NCI-H446 (cell line): ENCODE results near the gene MLLT6.
A peak's percentile ranks its signal among the peaks of the same experiment; 100 is the strongest.

Experiments
- DNase-seq, 2 experiments: peaks; one replicate each; lab custom pipeline; 2025; lab: John Stamatoyannopoulos, UW

MLLT6 gene

DNA sequence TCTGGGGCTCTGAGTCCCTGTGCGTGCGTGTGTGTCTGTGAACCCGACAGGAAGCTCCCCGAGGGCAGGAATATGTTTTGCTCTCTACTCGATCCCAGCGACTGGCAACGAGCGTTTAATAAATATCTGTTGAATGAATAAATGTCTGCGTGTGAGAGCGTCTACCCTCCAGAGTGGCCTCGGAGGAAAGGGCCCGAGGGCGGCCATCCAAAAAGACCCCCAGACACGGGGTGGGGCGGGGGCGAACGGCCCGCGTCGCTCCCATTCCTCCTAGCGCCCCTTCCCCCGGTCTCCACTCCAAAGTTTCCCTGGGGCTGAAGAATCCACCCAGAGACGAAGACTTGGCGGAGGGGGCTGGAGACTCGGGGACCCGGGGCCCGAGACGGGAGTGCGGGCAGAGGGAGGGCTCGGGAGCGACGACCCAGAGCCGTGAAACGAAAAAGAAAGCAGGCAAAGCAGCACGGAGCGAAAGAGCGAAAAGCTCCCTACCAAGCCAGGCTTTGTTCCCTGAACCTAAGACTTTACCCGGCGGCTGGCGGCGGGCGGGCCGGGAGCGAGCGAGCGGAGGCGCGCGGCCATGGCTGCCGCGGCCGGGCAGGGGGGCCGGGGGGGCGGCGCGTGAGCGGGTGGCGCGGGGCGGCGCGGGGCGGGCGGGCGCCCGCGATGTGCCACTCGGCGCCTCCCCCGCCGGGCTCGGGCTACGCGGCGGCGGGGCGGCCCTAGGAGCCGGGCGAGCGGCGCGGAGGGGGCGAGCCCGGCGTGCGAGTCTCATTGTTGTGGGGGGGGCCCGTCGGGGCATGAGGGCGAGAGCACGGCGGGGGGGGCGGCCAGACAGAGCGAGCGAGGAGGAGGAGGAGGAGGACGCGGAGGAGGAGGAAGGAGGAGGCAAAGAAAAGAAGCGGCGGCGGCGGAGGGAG, at the start of gene MLLT6:
Gene MLLT6 (plus strand): TSS at position 668 of the 917 bp plus-strand sequence. CDS start 360 bp downstream, outside the sequence.
- DNase-seq: peak; percentile 20 to 80

GRCh38 chr17:38656959-38657823, 47.9 kb upstream of the MLLT6 start:
- no peak for DNase-seq

DNA sequence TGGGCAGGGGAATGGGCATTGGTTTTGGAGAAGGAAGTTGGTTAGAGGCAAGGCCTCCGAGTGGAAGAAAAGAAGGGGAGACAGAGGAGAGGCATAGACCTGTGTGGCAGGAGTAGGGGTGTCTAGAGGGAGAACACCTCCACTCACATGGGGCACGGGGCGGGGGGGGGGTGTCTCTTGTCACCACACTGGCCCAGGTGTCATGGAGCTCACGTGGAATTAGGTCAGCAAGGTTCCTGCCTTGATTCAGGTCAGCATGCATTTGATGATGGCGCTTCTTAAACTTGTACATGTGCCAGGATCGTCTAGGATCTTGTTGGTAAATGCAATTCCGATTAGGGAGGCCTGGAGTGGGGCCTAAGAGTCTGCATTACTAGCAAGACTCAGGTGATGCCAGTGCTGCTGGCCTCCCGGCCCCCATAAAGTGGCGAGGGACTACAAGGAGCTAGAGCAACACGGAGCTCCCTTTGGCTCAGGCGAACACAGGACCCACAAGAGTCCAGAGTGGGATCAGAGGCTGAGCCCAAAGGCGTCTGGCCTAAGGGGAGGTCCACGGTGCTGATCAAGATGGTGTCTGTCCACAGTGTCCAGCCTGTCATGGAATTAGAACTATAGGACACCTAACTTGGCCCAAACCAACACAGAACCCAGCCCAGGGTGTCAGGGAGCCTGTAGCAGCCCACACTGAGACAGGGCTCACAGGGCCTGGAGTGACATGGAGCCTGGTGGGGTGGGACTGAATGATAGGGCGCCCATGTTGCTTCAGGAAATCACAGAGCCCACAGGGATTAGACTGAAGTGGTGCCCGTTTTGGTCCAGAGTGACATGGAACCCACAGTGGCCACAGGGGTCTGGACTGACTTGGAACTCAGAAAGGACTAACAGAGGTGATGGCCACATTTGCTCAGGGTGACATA, 47.0 kb upstream of the MLLT6 start:
- no peak for DNase-seq

DNA sequence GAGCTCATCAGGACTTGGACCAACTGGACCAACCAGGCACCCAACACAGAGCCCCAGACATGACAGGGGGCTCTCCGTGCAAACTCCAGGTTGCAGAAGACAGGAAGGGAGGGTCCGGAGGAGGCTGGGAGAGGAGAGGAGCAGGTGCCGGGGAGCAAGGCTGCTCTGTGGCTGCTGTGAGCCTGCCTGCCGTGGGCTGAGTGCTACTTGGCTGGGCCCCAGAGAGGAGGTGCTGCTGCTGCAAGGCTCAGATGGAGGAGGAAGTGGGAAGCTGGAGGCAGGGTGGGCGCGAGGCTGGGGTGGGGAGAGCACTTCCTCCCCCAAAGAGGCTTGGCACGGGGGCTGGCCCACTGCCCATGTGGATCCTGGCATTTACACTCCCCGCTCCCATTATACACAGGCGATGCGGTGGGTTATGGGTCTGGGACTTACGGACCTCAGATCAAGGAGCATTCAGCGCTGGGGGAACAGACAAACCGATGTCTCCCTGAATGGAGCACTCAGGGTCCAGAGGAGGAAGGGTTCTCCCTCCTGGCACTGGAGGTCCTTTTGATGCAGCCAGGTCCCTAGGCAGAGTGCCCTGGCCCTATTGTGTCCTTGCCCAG, 46.2 kb upstream of the MLLT6 start:
- no peak for DNase-seq

DNA sequence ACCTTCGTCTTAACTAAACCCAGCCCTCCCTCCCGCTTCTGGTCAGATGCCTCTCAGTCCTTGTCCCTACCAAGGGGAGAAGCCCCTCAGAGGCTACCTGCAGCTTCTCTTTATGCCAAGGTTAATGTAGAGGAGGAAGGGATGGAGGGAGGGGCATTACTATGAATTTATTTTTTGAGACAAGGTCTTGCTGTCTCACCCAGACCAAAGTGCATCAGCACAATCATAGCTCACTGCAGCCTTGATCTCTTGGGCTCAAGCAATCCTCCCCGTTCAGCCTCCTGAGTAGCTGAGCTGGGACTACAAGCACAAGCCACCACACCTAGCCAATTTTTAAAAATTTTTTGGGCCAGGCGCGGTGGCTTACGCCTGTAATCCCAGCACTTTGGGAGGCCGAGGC, 45.7 kb upstream of the MLLT6 start:
- no peak for DNase-seq

DNA sequence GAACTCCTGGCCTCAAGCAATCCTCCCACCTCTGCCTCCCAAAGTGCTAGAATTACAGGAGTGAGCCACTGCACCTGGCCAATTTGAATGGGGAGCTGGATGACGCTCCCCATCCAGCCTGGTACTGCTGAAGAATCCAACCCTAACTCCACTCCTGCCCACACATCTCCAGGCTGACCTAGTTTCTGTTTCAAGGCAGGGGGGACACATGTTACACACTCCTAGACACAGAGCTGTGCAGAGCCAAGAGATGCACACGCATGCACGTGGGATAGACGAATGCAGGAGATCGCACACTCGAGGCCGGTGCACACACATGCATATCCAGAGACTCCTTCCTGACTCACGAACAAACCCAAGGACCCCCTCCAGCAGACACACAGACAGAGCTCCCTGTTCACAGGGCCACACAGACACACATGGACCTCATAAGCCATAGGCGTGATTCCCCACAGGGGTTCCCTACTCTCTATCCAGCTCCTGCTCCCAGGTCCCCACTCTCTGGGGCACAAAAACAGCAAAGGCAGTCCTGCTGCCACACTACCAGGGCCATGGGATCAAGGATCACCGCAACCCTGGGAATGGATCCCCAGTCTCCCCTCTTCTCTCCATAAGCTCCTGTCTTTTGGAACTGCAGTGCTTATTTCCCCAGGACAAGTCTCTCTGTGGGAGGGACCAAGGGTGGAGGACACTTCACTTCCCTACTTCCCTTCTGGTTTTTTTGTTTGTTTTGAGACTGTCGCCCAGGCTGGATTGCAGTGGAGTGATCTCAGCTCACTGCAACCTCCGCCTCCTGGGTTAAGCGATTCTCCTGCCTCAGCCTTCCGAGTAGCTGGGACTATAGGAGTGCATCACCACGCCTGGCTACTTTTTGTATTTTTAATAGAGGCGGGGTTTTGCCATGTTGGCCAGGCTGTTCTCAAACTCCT, 44.7 kb upstream of the MLLT6 start:
- no peak for DNase-seq

- DNase-seq: peak; percentile 18 to 77
Observed at GRCh38 chr17:38663125-38663751, 41.8 kb upstream of the MLLT6 start.

DNA sequence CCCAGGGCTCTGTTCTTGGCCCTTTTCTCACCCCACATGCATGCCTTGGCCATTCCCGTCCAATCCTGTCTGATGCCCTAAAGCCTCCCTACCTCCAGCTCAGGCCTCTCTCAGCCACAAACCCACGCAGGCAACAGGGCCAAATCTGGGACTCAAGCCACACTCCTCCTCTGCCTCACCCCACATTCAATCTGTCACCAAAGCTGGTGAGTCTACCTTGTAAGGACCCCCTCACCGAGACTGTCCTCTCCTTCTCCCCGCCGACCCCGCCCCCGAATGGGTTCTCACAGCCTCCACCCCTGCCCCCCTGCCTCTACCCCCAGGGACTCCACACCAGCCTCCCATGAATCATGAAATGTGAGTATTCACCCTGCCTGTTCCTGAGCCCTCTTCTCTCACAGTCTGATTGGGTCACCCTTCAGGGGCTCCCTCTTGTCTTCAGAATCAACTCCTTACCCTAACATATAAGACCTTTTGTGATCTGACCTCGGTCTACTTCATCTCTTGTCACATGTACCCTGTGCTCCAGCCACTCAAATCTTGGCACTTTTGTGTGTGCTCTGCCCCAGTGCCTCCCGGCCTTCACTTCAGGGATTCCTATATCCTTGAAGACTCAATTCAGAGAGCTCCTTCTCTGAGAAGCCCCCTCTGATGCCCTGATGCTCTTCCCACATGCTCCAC, 41.0 kb upstream of the MLLT6 start:
- no peak for DNase-seq

DNA sequence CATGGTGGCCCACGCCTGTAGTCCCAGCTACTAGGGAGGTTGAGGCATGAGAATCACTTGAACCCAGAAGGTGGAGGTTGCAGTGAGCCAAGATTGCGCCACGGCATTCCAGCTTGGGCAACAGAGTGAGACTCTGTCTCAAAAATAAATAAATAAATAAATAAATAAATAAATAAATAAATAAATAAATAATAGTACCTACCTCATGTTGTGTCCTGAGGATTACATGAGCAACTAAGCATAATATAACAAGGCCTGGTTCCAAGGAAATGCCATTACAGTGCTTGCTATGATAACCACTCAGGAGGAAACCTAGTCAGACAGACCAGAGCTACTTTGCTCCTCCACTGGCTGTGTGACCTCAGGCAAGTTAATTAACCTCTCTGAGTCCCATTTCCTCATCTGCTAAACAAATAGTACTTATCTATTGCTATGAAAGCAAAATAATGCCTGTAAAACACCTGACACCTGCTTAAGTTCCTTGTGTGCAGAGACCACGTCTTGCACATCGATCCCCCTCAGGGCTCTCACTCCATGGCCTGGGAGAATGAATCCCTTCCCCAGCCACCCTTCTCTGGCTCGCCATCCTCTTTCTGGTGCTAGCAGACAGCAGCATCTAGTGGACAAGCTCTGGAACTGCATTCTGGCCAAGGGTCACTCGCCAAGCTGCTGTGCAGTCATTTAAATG, 37.8 kb upstream of the MLLT6 start:
- peak in 1 of 2 experiments; percentile 78 for DNase-seq

DNA sequence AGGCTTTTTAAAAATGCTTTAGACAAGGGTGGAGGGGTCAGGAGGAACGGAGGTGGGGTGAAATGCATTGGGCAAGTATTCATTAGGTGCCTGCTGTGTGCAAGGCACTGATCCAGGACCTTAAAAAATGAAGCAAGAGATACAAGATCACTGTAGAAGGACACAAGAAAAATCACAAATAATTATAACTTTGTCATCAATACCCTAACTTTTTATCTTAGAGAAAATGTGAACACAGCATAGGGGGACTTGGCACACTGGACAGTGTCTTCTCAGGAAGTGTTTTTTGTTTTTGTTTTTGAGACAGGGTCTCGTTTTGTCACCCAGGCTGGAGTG, 37.3 kb upstream of the MLLT6 start:
- no peak for DNase-seq

- no peak for DNase-seq
Observed at GRCh38 chr17:38669520-38669919, 35.6 kb upstream of the MLLT6 start.

GRCh38 chr17:38671939-38672720, 32.9 kb upstream of the MLLT6 start:
- no peak for DNase-seq

GRCh38 chr17:38672788-38673706, 32.0 kb upstream of the MLLT6 start:
- no peak for DNase-seq

DNA sequence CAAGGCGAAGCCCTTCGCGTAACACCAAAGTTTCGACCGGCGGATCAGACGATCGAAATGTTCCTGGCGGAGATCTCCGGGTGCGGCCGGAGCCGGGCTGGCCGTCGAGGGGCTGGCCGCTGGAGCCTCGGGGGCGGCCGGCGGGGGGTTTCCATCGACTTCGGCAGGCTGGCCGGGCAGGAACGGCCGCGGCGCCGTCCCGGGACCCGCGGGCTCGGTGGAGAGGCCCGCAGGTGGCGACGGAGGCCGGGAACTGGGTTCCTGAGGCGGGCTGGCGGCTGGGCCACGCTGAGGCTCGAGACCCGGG, 31.4 kb upstream of the MLLT6 start:
- DNase-seq: no peak

- no peak for DNase-seq
Observed at GRCh38 chr17:38674014-38674748, 30.9 kb upstream of the MLLT6 start.
